Caco-2 (cell line): ENCODE results near the gene NFU1. TPM values are rescaled to one million over a fixed set of nuclear protein-coding genes. Genes with fewer than 3 reads are reported as not detected.

Source experiments
- BruUV-seq: library from RNA; stranded (reverse); fragments of 400-500 nt; replicated peaks from 2 replicates; lab custom pipeline; 2021; lab: Mats Ljungman, UMichigan
- CTCF ChIA-PET: fragments of 300-600 bp; sonication (Branson Sonifier 250); formaldehyde crosslinking; loops from one replicate; lab custom pipeline; 2022; ENCODE audit warnings: antibody characterized with exemption; lab: Charles Lee
- POLR2A ChIA-PET: fragments of 300-600 bp; sonication (Branson Sonifier 250); formaldehyde crosslinking; loops from one replicate; lab custom pipeline; 2022; ENCODE audit warnings: antibody characterized with exemption; lab: Charles Lee
- DNase-seq, 2 experiments: peaks; one replicate each; pipeline versions ENCODE4 v3.0.0 to v3.0.0-alpha.2; 2020 to 2022
- H3K27me3 ChIP-seq: replicated peaks from 2 replicates; pipeline ENCODE4 v1.6.0; 2011; ENCODE audit warnings: low read length; ENCODE audit not compliant: control insufficient read depth, insufficient read depth
- H3K36me3 ChIP-seq: 2 replicates; pipeline ENCODE4 v1.5.1; 2011; ENCODE audit warnings: low read length; ENCODE audit not compliant: control insufficient read depth, insufficient read depth
- H3K4me1 ChIP-seq: fragments of 250-450 bp; sonication (Bioruptor Pico); 2 replicates; pipeline ENCODE4 v1.5.1; 2020; ENCODE audit warnings: mild to moderate bottlenecking
- H3K4me3 ChIP-seq: 2 replicates; pipeline ENCODE4 v1.5.1; 2011; ENCODE audit warnings: low read depth, mild to moderate bottlenecking, control low read depth, low read length
- H3K9me3 ChIP-seq: fragments of 250-450 bp; sonication (Bioruptor Pico); 2 replicates; pipeline ENCODE4 v1.5.1; 2020; ENCODE audit warnings: mild to moderate bottlenecking, moderate library complexity
- H3K27ac Mint-ChIP-seq: one replicate; pipeline ENCODE4 v1.8.0; 2022; ENCODE audit warnings: mixed read lengths; ENCODE audit not compliant: unreplicated experiment
- H3K27me3 Mint-ChIP-seq: one replicate; pipeline ENCODE4 v1.8.0; 2022; ENCODE audit warnings: mixed read lengths; ENCODE audit not compliant: insufficient read depth, unreplicated experiment
- H3K36me3 Mint-ChIP-seq: one replicate; pipeline ENCODE4 v1.8.0; 2022; ENCODE audit warnings: mild to moderate bottlenecking, mixed read lengths; ENCODE audit not compliant: insufficient read depth, unreplicated experiment
- H3K4me1 Mint-ChIP-seq: one replicate; pipeline ENCODE4 v1.8.0; 2022; ENCODE audit warnings: low read depth, mixed read lengths; ENCODE audit not compliant: unreplicated experiment
- H3K4me3 Mint-ChIP-seq: one replicate; pipeline ENCODE4 v1.8.0; 2022; ENCODE audit warnings: mild to moderate bottlenecking, moderate library complexity, mixed read lengths; ENCODE audit not compliant: unreplicated experiment
- H3K9me3 Mint-ChIP-seq: one replicate; pipeline ENCODE4 v1.8.0; 2022; ENCODE audit warnings: mixed read lengths; ENCODE audit not compliant: unreplicated experiment
- CTCF ChIP-seq, 2 experiments: fragments of 200-600 bp in 1 of 2; IDR thresholded peaks; 1 replicate in 1 of 2; 2 replicates in 1 of 2; pipeline versions ENCODE4 v1.5.1 to v1.8.0; 2011 to 2022; ENCODE audit warnings: antibody characterized with exemption in 1 of 2, control low read depth in 1 of 2, inconsistent platforms in 1 of 2, low read depth in 1 of 2, low read length in 1 of 2, mild to moderate bottlenecking in 1 of 2, moderate library complexity in 1 of 2; ENCODE audit not compliant: insufficient read depth in 1 of 2, severe bottlenecking in 1 of 2, unreplicated experiment in 1 of 2
- intact Hi-C: fragments of 100-400 bp; cut with micrococcal nuclease; formaldehyde crosslinking; loops from one replicate; pipeline ENCODE4 v1.10.0; 2022; ENCODE audit not compliant: unreplicated experiment
- total RNA-seq: library from RNA; stranded (reverse); gene quantifications from 2 replicates; pipeline ENCODE4 v1.2.3, GENCODE V29; 2022

Gene NFU1
- total RNA-seq, 1 experiment from 2014 or later = 85.3 TPM

GRCh38 chr2:69390001-69390400 is 47.2 kb downstream of the NFU1 start:
- no peak for DNase-seq
- POLR2A ChIA-PET = interaction anchor here (1.0 kb wide), 1 partner anchor 48 kb away, joined by 5 read pairs; the partner anchor contains the start of gene NFU1
- TF ChIP-seq CTCF (IDR thresholded peaks at IDR 0.05; ENCODE audit: insufficient read depth in 1 of 2, low read depth in 1 of 2, low read length in 1 of 2, severe bottlenecking in 1 of 2, unreplicated experiment in 1 of 2) = no peak
- no peaks in the 10 kb centered on the region for H3K36me3 ChIP-seq
- H3K27me3 ChIP-seq = no peaks in the 10 kb centered on the region
- no peak overlapping the region for H3K4me3 Mint-ChIP-seq
- no peaks in the 10 kb centered on the region for H3K9me3 ChIP-seq
- no peaks in the 10 kb centered on the region for H3K9me3 Mint-ChIP-seq
- no peak overlapping the region for H3K4me3 ChIP-seq
- H3K4me1 ChIP-seq = peaks cover 12% of the 10 kb centered on the region
- BruUV-seq = no TSS peak
- H3K27ac Mint-ChIP-seq = no peak overlapping the region
- intact Hi-C loops = no loop called here
- H3K27me3 Mint-ChIP-seq = no peaks in the 10 kb centered on the region
- CTCF ChIA-PET = no interaction called here
- peaks cover 19% of the 10 kb centered on the region for H3K36me3 Mint-ChIP-seq
- H3K4me1 Mint-ChIP-seq = no peaks in the 10 kb centered on the region

GRCh38 chr2:69389271-69389670 is 48.0 kb downstream of the NFU1 start:
- H3K27me3 ChIP-seq = no peaks in the 10 kb centered on the region
- no peaks in the 10 kb centered on the region for H3K36me3 ChIP-seq
- H3K4me1 ChIP-seq = peaks cover 15% of the 10 kb centered on the region
- Mint-ChIP-seq H3K4me3 (no peak overlapping the region), H3K36me3 (peaks cover 26% of the 10 kb centered on the region), H3K27ac (no peak overlapping the region), H3K4me1 (peaks cover 6% of the 10 kb centered on the region), H3K27me3 (no peaks in the 10 kb centered on the region), H3K9me3 (no peaks in the 10 kb centered on the region)
- intact Hi-C loops = no loop called here
- no TSS peak for BruUV-seq
- no peak for TF ChIP-seq CTCF (IDR thresholded peaks at IDR 0.05; ENCODE audit: insufficient read depth in 1 of 2, low read depth in 1 of 2, low read length in 1 of 2, severe bottlenecking in 1 of 2, unreplicated experiment in 1 of 2)
- DNase-seq = no peak
- ChIA-PET POLR2A (no interaction called here), CTCF (no interaction called here)
- no peaks in the 10 kb centered on the region for H3K9me3 ChIP-seq
- H3K4me3 ChIP-seq = no peak overlapping the region

- POLR2A ChIA-PET = interaction anchor here (0.6 to 1.0 kb wide), 2 partner anchors 9 to 17 kb away, joined by 3 to 4 read pairs; no protein-coding TSS in a partner anchor
- intact Hi-C loops = loop anchor here (1.0 to 2.0 kb wide), 2 partner anchors 9 to 49 kb away; partner anchors contain the start of gene NFU1
- TSS peak; percentile 91 for BruUV-seq
Observed at GRCh38 chr2:69387770-69388481, 49.3 kb downstream of the NFU1 start.

More at GRCh38 chr2:69387770-69388481, 49.3 kb downstream of the NFU1 start:
- no peak for TF ChIP-seq CTCF (IDR thresholded peaks at IDR 0.05; ENCODE audit: insufficient read depth in 1 of 2, low read depth in 1 of 2, low read length in 1 of 2, severe bottlenecking in 1 of 2, unreplicated experiment in 1 of 2)
- Mint-ChIP-seq H3K4me3 (peak overlapping the region; percentile 96), H3K4me1 (peaks cover 9% of the 10 kb centered on the region), H3K36me3 (peaks cover 33% of the 10 kb centered on the region), H3K27me3 (no peaks in the 10 kb centered on the region), H3K9me3 (no peaks in the 10 kb centered on the region), H3K27ac (peak overlapping the region; percentile 96)
- peak; percentile 34 to 39 for DNase-seq
- Histone ChIP-seq H3K36me3 (no peaks in the 10 kb centered on the region), H3K27me3 (no peaks in the 10 kb centered on the region), H3K9me3 (no peaks in the 10 kb centered on the region), H3K4me1 (peaks cover 19% of the 10 kb centered on the region), H3K4me3 (peak overlapping the region; percentile 98)
- CTCF ChIA-PET = no interaction called here
